ENCODE measurements around the gene MOK. TPM values are rescaled to one million over a fixed set of nuclear protein-coding genes. Genes with fewer than 3 reads are reported as not detected.
"Not testable (repeated sequence)": the region's sequence is repeated elsewhere in the genome, so short reads cannot be mapped to it uniquely, and the experiment has no call there.

The MOK gene
- total RNA-seq, 1 donor from 2014 or later = 10.8 TPM

DNA sequence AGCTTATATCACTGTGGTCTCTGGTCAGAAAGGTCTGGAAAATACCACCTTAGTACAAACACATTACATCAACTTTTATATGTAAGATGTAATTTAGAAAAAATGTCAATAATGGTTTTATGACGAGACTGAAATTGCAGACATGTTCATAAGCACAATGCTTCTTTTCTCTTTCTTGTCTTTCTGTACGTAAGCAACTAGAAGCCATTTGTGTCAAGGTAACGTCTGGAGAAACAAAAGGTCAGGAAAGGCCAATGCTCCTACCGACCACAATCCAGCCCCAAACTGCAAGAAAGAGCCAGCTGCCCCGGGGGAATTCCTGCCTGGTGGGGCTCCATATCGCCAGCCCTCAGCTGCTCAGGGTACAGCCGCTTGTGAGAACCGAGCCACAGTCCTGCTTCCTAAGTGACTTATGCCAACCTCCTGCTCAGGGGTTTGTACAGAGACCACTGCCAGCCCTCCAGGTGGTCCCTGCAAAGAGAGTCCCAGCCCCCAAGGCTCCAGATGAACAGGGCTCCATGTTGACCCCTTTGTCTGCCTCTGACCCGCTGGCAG is 20.9 kb upstream of the MOK start:
- ATAC-seq (ENCODE audit: poor library complexity) (no peak), DNase-seq (peak; percentile 20)
- intact Hi-C loops (cut with DNase I) = no loop called here

DNA sequence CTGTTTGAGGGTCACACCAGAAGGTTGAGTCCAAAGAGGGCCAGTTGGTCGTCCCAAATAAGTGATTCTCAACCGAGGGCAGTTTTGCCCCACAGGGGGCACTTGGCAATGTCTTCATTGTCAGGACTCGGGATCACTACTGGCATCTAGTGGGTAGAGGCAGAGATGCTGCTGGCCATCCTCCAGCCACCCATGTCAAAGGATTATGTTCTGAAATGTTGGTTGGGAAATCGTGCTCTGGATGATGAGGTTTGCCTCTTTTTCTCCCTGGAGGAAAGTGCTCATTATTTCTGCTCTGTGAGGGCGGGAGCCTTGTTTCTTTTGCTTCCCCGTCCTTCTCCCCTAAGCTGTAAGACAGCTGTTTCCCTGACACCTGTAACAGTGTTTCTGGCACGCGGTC is 18.1 kb upstream of the MOK start:
- DNase-seq (peak; percentile 73), ATAC-seq (ENCODE audit: poor library complexity) (no peak)
- intact Hi-C loops (cut with DNase I) = no loop called here

DNA sequence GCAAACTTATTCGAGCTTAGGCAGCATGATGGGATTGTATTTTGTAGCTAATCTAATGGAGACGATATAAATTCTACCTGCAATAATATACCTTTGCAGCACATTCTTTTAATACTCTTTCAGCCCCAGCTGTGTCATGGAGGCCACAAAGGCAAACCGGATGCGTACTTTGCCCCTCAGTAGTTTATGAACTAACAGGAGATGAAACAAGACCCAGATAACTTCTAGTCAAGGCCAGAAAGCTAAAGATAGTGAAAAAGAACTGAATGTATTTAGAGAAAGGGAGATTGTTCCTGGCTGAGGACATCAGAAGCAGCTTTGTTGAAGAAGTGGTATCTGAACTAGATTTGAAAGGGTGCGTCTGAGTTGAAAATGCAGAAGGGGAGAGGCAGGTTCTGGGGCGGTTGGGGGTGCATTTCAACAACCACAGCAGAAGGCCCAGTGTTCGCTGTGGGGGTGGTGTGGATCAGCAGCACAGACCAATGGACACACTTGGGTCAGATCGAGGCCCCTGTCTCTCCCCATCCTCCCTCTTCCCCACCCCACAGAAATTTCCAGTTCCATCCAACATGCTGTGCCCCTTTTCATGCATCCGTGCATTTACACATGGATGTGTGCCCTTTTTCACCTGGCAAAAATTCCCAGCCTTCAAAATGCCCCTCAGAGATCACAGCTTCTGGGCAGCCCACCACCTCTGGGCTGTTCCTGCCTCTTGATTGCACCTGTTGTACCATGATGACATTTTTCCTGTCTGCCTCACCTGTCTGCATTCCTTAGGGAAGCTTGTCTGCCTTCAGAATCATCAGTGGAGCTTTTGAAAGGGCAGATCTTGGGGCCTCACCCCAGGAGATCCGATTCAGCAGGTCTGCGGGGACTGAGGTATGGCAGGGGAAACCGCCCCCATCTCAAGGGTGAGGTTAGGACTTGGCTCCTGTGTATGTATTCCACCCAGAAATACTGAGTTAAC is 16.8 kb upstream of the MOK start:
- DNase-seq = peak; percentile 30
- intact Hi-C loops (cut with DNase I) = no loop called here
- no peak for ATAC-seq (ENCODE audit: poor library complexity)

GRCh38 chr14:102320671-102321455 is 15.9 kb upstream of the MOK start:
- ATAC-seq (ENCODE audit: poor library complexity) (no peak), DNase-seq (peak; percentile 27)
- intact Hi-C loops (cut with DNase I) = no loop called here

DNA sequence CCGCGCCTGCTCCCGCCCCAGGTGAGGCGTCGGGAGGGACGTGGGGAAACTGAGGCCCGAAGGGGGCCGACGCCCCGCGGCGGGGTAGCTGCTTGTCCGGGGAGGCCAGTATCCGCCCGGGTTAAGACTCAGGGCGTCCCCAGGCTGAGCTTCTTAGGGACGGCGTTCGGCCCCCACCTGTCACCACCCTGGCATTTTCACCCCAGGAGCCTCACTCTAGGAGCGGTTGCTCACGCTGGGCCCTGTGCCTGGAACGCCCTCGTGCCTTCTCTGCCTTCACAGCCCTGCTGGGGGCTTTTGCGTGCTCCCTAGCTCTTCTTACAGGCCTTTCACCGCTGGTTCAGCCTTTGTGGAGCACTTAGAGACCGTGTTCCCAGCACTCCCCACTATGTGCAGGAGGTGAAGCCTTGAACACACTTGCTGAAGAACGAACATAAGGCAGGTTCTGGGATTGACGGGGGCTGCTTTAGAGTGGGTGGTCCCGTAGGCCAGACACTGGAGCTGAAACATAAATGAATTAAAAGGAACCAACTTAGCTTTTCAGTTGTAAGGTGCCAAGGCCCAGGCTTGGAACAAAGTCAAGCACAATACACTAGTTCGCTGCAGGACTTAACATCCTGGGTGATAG is 15.2 kb upstream of the MOK start:
- DNase-seq = peak; percentile 59
- no peak for ATAC-seq (ENCODE audit: poor library complexity)
- intact Hi-C loops (cut with DNase I) = no loop called here

GRCh38 chr14:102319351-102320032 is 14.5 kb upstream of the MOK start, which contains the start of gene ZNF839:
Gene ZNF839, plus strand, starts transcription at chr14:102319746. Its CDS starts 20 bp downstream, at chr14:102319766.
- DNase-seq (peak; percentile 96), ATAC-seq (ENCODE audit: poor library complexity) (peak; percentile 71)
- intact Hi-C loops (cut with DNase I) = no loop called here

GRCh38 chr14:102318781-102319276 is 13.9 kb upstream of the MOK start:
- ATAC-seq (ENCODE audit: poor library complexity) (no peak), DNase-seq (no peak)
- intact Hi-C loops (cut with DNase I) = no loop called here

DNA sequence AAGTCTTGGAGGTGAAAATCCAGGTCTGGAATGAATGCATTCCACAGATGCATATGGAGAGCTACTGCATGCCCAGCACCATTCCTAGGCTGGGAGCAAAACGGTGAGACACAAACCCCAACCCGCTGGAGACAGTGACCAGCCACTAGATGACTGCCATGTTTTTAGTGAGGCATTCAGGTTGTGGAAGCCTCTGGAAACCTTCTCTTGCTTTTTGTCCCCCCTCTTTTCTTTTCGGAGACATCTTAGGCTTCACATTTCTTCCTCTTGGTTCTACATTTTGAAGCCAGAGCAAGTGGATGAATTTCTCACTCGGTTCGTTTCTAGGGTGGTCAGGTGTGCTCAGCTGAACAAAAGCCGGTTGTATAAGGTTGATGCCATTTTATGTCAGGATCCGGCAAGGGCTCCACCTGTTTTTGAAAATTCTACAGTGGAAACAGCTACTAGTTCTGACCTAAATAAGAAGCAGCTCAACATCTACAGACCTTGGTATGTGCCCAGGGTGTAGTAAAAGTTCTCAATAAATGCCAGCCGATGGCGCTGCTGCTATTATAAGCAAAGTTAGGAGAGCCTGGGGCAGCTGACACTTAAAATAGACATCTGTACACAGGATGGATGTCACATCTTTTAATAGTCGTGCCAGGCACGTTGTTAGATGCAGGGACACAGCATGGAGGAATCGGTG is 12.7 kb upstream of the MOK start:
- intact Hi-C loops (cut with DNase I) = no loop called here
- DNase-seq (no peak), ATAC-seq (ENCODE audit: poor library complexity) (peak; percentile 48)

GRCh38 chr14:102316743-102317563 is 12.0 kb upstream of the MOK start:
- DNase-seq (peak; percentile 96), ATAC-seq (ENCODE audit: poor library complexity) (peak; percentile 80)
- intact Hi-C loops (cut with DNase I) = no loop called here

DNA sequence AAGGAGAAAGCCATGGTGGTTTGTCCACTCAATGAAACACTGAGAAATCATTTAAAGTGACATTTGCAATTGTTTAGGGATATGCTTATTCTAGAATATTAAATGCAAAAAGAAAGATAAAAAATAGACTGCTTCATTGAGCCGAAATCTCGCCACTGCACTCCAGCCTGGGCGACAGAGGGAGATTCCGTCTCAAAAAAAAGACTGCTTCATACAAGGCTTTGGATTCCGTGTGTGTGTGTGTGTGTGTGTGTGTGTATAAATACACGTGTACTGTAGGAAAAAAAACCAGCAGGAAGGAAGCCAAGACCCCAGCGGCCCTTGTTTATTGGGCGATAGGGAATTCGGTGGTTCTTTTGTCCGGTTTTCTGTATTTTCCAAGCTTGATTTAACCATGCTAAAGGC is 11.4 kb upstream of the MOK start:
- intact Hi-C loops (cut with DNase I) = no loop called here
- ATAC-seq (ENCODE audit: poor library complexity) (no peak), DNase-seq (no peak)

DNA sequence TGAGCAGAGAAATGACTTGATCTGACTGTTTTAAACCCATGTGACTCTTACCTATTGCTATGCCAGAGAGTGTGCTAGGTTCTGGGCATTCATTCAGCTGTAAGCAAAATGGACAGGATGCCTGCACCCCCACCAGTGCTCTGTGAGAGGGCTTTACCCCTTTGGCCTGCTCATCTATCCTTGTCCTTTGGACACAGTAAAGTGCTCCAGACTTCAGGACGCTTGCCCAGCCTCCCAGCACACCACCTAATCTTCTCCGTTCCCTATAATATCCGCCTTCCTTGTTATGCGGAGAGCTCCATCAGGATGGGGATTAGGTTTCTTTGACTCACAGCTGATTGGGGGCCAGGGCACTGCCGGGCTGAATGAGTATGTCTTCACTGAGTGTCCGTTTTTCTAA is 10.2 kb upstream of the MOK start:
- ATAC-seq (ENCODE audit: poor library complexity) = no peak
- intact Hi-C loops (cut with DNase I) = loop anchor here (2.0 kb wide), 1 partner anchor 80 kb away; no protein-coding TSS in a partner anchor
- DNase-seq = no peak

DNA sequence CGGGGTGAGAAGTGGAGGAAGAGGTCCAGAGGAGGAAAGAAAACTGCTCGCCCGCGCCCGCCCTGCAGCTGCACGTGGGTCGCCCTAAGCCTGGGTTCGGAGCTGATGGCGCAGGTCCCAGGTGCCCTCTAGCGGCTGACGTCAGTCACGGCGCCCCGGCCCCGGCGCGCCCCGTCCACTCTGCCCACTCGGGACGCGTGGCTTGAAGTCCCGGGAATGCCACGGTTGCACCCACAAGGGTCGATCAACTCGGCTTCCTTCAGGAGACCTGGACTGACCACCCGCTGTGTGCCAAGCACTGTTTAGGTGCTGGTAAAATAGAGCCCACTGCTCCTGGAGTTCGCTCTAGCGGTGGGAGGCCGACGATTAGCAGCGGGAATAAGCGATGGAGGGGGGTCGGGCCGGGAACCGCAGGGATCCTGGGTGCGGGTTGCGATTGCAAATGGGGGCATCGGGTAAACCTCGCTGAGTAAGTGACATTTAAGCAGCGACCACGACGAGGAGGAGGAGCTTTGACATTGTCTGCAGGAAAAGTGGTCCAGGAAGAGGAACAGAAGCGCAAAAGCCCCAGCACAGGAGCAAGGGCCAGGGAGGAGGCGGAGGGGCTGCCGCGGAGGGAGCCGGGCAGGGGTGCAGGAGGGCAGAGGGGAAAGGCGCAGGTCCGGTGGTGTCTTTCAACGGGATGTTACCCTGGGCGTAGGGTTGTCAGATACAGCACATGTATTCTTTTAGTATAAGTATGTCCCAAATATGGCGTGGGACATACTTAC is 9.5 kb upstream of the MOK start:
- ATAC-seq (ENCODE audit: poor library complexity) = peak; percentile 73
- intact Hi-C loops (cut with DNase I) = loop anchor here (2.0 kb wide), 1 partner anchor 80 kb away; no protein-coding TSS in a partner anchor
- DNase-seq = peak; percentile 90

GRCh38 chr14:102303664-102304063 is 1.3 kb downstream of the MOK start:
- intact Hi-C loops (cut with DNase I) = no loop called here
- DNase-seq (no peak), ATAC-seq (ENCODE audit: poor library complexity) (no peak)

GRCh38 chr14:102298303-102299070 is 6.5 kb downstream of the MOK start:
- intact Hi-C loops (cut with DNase I); ATAC-seq (ENCODE audit: poor library complexity); DNase-seq: not testable (repeated sequence)

- intact Hi-C loops (cut with DNase I) = no loop called here
- ATAC-seq (ENCODE audit: poor library complexity) = no peak
- no peak for DNase-seq
Observed at GRCh38 chr14:102297436-102298170, 7.4 kb downstream of the MOK start.

All from Right ventricle myocardium superior (tissue), 1 donor.